B cell (primary cell): Measurements from ENCODE around the gene PHACTR2. TPM values are rescaled to one million over a fixed set of nuclear protein-coding genes. Genes with fewer than 3 reads are reported as not detected.

Experiments used
- ATAC-seq: fragments of 200-7000 bp; cut with Tn5 transposase; one replicate; pipeline ENCODE4 v1.10.0; 2021; ENCODE audit warnings: low read depth, mild to moderate bottlenecking, moderate number of reproducible peaks, moderate library complexity
- CTCF ChIA-PET: fragments of 350-600 bp; sonication (Branson Sonifier 250); formaldehyde crosslinking; loops from one replicate; lab custom pipeline; 2021; ENCODE audit warnings: antibody characterized with exemption, inconsistent platforms; lab: Charles Lee
- POLR2A ChIA-PET: fragments of 350-600 bp; sonication (Branson Sonifier 250); formaldehyde crosslinking; loops from one replicate; lab custom pipeline; 2021; ENCODE audit warnings: antibody characterized with exemption; lab: Charles Lee
- DNase-seq: peaks from one replicate; pipeline ENCODE4 v3.0.0; 2013
- H2AFZ ChIP-seq: 2 replicates; pipeline ENCODE4 v1.6.1; 2012; ENCODE audit warnings: mild to moderate bottlenecking, low read depth, low read length; ENCODE audit not compliant: insufficient read depth, poor library complexity, severe bottlenecking
- H3K27ac ChIP-seq, 2 donors: 1 replicate in 1 of 2; 2 replicates in 1 of 2; pipeline ENCODE4 v1.5.1; 2012 to 2013; ENCODE audit warnings: low read length in 2 of 2, mild to moderate bottlenecking in 2 of 2, moderate library complexity in 1 of 2
- H3K27me3 ChIP-seq, 4 experiments: fragments of 200-600 bp in 1 of 4; sonication (generic) in 1 of 4; replicated peaks in 1 of 4; 1 replicate in 2 of 4; 2 replicates in 2 of 4; pipeline versions ENCODE4 v1.6.1 to v1.7.0; 2013 to 2016; ENCODE audit warnings: low read length in 3 of 4, mild to moderate bottlenecking in 2 of 4, mixed read lengths in 1 of 4, moderate library complexity in 1 of 4; ENCODE audit not compliant: insufficient read depth in 4 of 4, control insufficient read depth in 3 of 4; ENCODE audit errors: control extremely low read depth in 1 of 4
- H3K36me3 ChIP-seq, 2 experiments: replicated peaks in 1 of 2; 1 replicate in 1 of 2; 2 replicates in 1 of 2; pipeline versions ENCODE4 v1.6.1 to v1.7.1; 2013; ENCODE audit warnings: low read length in 1 of 2; ENCODE audit not compliant: insufficient read depth in 2 of 2, control insufficient read depth in 1 of 2; ENCODE audit errors: control extremely low read depth in 1 of 2, extremely low read depth in 1 of 2
- H3K4me1 ChIP-seq, 2 donors: fragments of 200-600 bp in 1 of 2; sonication (generic) in 1 of 2; 1 replicate in 1 of 2; 2 replicates in 1 of 2; pipeline versions ENCODE4 v1.5.1 to v1.6.1; 2013 to 2017; ENCODE audit warnings: low read length in 2 of 2; ENCODE audit not compliant: control insufficient read depth in 2 of 2, insufficient read depth in 2 of 2
- H3K4me2 ChIP-seq: replicated peaks from 2 replicates; pipeline ENCODE3; 2012; ENCODE audit warnings: mild to moderate bottlenecking, low read depth, low read length; ENCODE audit not compliant: poor library complexity, severe bottlenecking
- H3K4me3 ChIP-seq, 5 experiments: fragments of 200-600 bp in 1 of 5; sonication (generic) in 1 of 5; 1 replicate in 3 of 5; 2 replicates in 2 of 5; pipeline versions ENCODE4 v1.5.1 to v1.7.0; 2011 to 2016; ENCODE audit warnings: low read length in 4 of 5, mild to moderate bottlenecking in 4 of 5, low read depth in 2 of 5, control low read depth in 1 of 5, moderate library complexity in 1 of 5; ENCODE audit not compliant: insufficient read depth in 1 of 5; ENCODE audit errors: control extremely low read depth in 1 of 5, extremely low read depth in 1 of 5
- H3K79me2 ChIP-seq: fragments of 200-600 bp; sonication (generic); one replicate; pipeline ENCODE4 v1.6.0; 2016; ENCODE audit warnings: low read length; ENCODE audit not compliant: control insufficient read depth, insufficient read depth
- H3K9ac ChIP-seq: fragments of 200-600 bp; sonication (generic); 2 replicates; pipeline ENCODE4 v1.6.1; 2017; ENCODE audit warnings: mild to moderate bottlenecking, low read length, moderate library complexity
- H3K9me3 ChIP-seq, 3 donors: one replicate each; pipeline versions ENCODE4 v1.6.1 to v1.7.1; 2013; ENCODE audit warnings: low read length in 2 of 3; ENCODE audit not compliant: control insufficient read depth in 2 of 3, insufficient read depth in 1 of 3; ENCODE audit errors: control extremely low read depth in 1 of 3
- H4K20me1 ChIP-seq: 2 replicates; pipeline ENCODE4 v1.6.0; 2012; ENCODE audit warnings: mild to moderate bottlenecking, low read length; ENCODE audit not compliant: insufficient read depth, control insufficient read depth, poor library complexity, severe bottlenecking
- H3K27ac Mint-ChIP-seq: one replicate; pipeline ENCODE4 v1.8.0; 2021; ENCODE audit warnings: mixed read lengths
- H3K27me3 Mint-ChIP-seq: one replicate; pipeline ENCODE4 v1.8.0; 2021; ENCODE audit warnings: mixed read lengths
- H3K4me1 Mint-ChIP-seq: one replicate; pipeline ENCODE4 v1.8.0; 2021; ENCODE audit warnings: mixed read lengths
- H3K4me3 Mint-ChIP-seq: one replicate; pipeline ENCODE4 v1.8.0; 2021; ENCODE audit warnings: mixed read lengths
- H3K9me3 Mint-ChIP-seq: one replicate; pipeline ENCODE4 v1.8.0; 2022; ENCODE audit warnings: mixed read lengths; ENCODE audit not compliant: insufficient read depth
- EZH2 ChIP-seq: IDR thresholded peaks from 2 replicates; pipeline ENCODE4 v1.6.1; 2012; ENCODE audit warnings: borderline replicate concordance, low read depth, mild to moderate bottlenecking, moderate library complexity, low read length; ENCODE audit not compliant: insufficient read depth, poor library complexity, severe bottlenecking
- WGBS: methylation state at CpG from one replicate; pipeline ENCODE4 v1.1.5; 2013; ENCODE audit warnings: missing lambda C conversion rate; ENCODE audit not compliant: insufficient coverage; 5-methylcytosine and 5-hydroxymethylcytosine counted together
- intact Hi-C: fragments of 100-400 bp; cut with micrococcal nuclease; formaldehyde crosslinking; loops from one replicate; pipeline ENCODE4 v1.10.0; 2022
- polyA plus RNA-seq: library from polyadenylated mRNA; depleted of rRNA; stranded (reverse); fragments of >200 nt; gene quantifications from 2 replicates; pipeline ENCODE4 v1.2.3, GENCODE V29; 2012
- total RNA-seq, 2 donors: library from RNA; stranded (reverse); fragments of 120-200 nt in 1 of 2; gene quantifications; 1 replicate in 1 of 2; 2 replicates in 1 of 2; pipeline versions ENCODE4 v1.2.3 to v1.2.4, GENCODE V29; 2013 to 2022
- TF ChIP-seq, protein P1 (sequence below): fragments of 200-600 bp; IDR thresholded peaks from one replicate; pipeline ENCODE4 v1.8.0; 2022; ENCODE audit warnings: antibody characterized with exemption, mild to moderate bottlenecking

The PHACTR2 gene
- total and polyA plus RNA-seq, 2 donors (not counting 1 experiment from before 2014, with no cell fraction given), result 1.1 to 10.6 TPM

DNA sequence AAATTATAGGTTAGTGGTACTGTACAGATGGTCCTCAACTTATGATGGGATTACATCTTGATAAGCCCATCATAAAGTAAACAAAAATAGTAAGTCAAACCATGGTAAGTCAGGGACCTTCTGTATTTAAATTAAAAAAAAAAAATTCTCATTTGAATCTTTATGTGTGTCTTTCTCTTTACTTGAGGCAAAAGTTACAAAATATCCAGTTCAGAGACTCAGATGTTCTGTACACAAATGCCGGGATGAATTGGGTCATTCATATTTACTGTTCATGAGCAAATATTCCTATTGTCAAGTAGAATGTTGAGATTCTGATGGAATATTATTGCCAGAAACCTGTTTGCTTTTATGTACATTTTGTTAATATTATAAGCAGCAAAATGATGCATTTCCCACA lies 13.4 kb downstream of the PHACTR2 start:
- no CpG with 5 or more reads among the region's 1 CpG for WGBS
- no peaks in the 10 kb centered on the region for H3K9me3 Mint-ChIP-seq
- DNase-seq (no peak), ATAC-seq (no peak)
- no peak for TF ChIP-seq EZH2
- TF ChIP-seq, protein P1, sequence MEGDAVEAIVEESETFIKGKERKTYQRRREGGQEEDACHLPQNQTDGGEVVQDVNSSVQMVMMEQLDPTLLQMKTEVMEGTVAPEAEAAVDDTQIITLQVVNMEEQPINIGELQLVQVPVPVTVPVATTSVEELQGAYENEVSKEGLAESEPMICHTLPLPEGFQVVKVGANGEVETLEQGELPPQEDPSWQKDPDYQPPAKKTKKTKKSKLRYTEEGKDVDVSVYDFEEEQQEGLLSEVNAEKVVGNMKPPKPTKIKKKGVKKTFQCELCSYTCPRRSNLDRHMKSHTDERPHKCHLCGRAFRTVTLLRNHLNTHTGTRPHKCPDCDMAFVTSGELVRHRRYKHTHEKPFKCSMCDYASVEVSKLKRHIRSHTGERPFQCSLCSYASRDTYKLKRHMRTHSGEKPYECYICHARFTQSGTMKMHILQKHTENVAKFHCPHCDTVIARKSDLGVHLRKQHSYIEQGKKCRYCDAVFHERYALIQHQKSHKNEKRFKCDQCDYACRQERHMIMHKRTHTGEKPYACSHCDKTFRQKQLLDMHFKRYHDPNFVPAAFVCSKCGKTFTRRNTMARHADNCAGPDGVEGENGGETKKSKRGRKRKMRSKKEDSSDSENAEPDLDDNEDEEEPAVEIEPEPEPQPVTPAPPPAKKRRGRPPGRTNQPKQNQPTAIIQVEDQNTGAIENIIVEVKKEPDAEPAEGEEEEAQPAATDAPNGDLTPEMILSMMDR, result no peak
- no peaks in the 10 kb centered on the region for H3K79me2 ChIP-seq
- no peak overlapping the region for H3K4me3 ChIP-seq
- no peaks in the 10 kb centered on the region for H3K9me3 ChIP-seq
- no peaks in the 10 kb centered on the region for H3K4me1 ChIP-seq
- ChIA-PET CTCF (no interaction called here), POLR2A (no interaction called here)
- no peak overlapping the region for H3K27ac ChIP-seq
- H3K27ac Mint-ChIP-seq, result no peak overlapping the region
- H2AFZ ChIP-seq, result no peak overlapping the region
- H4K20me1 ChIP-seq, result no peaks in the 10 kb centered on the region
- no peak overlapping the region for H3K4me3 Mint-ChIP-seq
- no peaks in the 10 kb centered on the region for H3K27me3 Mint-ChIP-seq
- no peaks in the 10 kb centered on the region for H3K27me3 ChIP-seq
- no peaks in the 10 kb centered on the region for H3K36me3 ChIP-seq
- H3K4me1 Mint-ChIP-seq, result no peaks in the 10 kb centered on the region
- intact Hi-C loops, result no loop called here
- H3K9ac ChIP-seq, result no peak overlapping the region
- no peak overlapping the region for H3K4me2 ChIP-seq

DNA sequence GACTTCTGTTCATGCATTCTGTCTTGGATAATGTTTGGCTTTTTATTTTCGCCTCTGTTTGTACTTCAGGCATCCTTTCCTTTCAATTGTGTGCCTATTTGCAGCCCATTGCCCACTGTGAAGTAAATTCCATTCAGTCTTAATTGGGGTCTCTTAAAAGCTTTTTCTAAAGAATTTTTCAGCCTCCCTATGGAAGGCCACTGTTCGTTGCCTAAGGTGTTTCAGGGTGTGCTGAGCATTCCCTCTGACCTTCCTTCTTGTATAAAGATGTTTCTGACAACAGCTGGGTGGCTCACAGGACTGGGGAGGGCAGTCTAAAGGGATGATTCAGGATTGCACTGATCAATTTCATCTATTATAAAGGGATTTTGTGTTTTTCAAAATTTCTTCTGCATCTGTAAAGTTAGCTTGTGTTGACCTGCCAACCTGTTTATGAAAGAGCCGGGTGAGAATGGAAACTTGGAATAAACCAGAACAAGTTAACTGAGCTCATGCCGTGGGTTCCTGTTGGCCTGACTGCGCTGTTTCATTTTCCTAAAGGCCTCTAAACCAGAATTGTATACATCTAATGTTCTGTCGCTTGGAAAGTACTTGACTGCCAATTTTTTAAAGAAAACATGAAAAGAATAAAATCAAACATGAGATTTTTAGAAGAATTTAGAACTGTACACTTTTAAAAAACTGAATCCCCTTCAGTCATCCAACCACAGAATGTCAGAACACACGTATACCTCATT lies 14.3 kb downstream of the PHACTR2 start:
- intact Hi-C loops, result no loop called here
- no peak for DNase-seq
- no peaks in the 10 kb centered on the region for H3K27me3 ChIP-seq
- no peaks in the 10 kb centered on the region for H3K36me3 ChIP-seq
- no peak overlapping the region for H3K4me2 ChIP-seq
- WGBS, result 100% methylated on average over 2 of the region's 7 CpGs
- Mint-ChIP-seq H3K27ac (no peak overlapping the region), H3K4me3 (no peak overlapping the region), H3K4me1 (no peaks in the 10 kb centered on the region), H3K9me3 (no peaks in the 10 kb centered on the region), H3K27me3 (no peaks in the 10 kb centered on the region)
- no peaks in the 10 kb centered on the region for H4K20me1 ChIP-seq
- H3K9me3 ChIP-seq, result no peaks in the 10 kb centered on the region
- no peak overlapping the region for H3K4me3 ChIP-seq
- TF ChIP-seq EZH2, result no peak
- TF ChIP-seq, protein P1, result no peak
- no peak for ATAC-seq
- ChIA-PET CTCF (no interaction called here), POLR2A (interaction anchor here (0.7 kb wide), 1 partner anchor 198 kb away, joined by 3 read pairs; no protein-coding TSS in a partner anchor)
- no peak overlapping the region for H2AFZ ChIP-seq
- no peaks in the 10 kb centered on the region for H3K79me2 ChIP-seq
- no peak overlapping the region for H3K9ac ChIP-seq
- no peaks in the 10 kb centered on the region for H3K4me1 ChIP-seq
- H3K27ac ChIP-seq, result no peak overlapping the region
